ENCODE results near the gene KCNH5.

The KCNH5 gene

DNA sequence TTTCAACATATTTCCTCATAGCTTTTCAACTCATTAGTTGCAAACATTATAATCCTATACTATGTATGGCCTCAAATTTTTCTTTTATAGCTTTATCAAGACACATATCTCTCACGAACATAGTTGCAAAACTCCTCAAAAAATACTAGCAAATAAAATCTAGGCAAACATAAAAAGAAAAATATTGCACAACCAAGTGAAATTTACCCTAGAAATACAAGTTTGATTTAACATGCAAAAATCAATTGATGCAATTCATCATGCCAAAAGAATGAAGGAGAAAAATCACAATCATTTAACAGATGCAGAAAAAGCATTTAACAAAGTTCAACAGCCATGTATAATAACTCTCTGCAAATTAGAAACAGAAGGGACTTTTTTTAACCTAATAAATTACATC, 33.3 kb upstream of the KCNH5 start:
- no peaks in the 10 kb centered on the region; the same call in 1 of the 2 replicates for H3K9me3 ChIP-seq (ENCODE audit: low read length)
- H3K36me3 ChIP-seq (ENCODE audit: insufficient read depth, low read length): no peaks in the 10 kb centered on the region
- H3K4me2 ChIP-seq (ENCODE audit: low read length): no peak overlapping the region
- H3K4me1 ChIP-seq (ENCODE audit: insufficient read depth, low read length, severe bottlenecking): no peaks in the 10 kb centered on the region
- H3K9ac ChIP-seq (ENCODE audit: low read length): no peak overlapping the region
- no peaks in the 10 kb centered on the region for H3F3A ChIP-seq (ENCODE audit: insufficient read depth, low read length)
- H3K9me2 ChIP-seq (ENCODE audit: low read depth, low read length): no peaks in the 10 kb centered on the region
- H3K79me2 ChIP-seq (ENCODE audit: insufficient read depth, low read length): no peaks in the 10 kb centered on the region
- H3K27me3 ChIP-seq (ENCODE audit: insufficient read depth, low read length): no peaks in the 10 kb centered on the region
- no peak overlapping the region for H3K4me3 ChIP-seq (ENCODE audit: low read depth, low read length, poor library complexity, severe bottlenecking)
- no peak for TF ChIP-seq EZH2 (IDR thresholded peaks at IDR 0.05; ENCODE audit: borderline replicate concordance, low read length)
- TF ChIP-seq, protein P1, sequence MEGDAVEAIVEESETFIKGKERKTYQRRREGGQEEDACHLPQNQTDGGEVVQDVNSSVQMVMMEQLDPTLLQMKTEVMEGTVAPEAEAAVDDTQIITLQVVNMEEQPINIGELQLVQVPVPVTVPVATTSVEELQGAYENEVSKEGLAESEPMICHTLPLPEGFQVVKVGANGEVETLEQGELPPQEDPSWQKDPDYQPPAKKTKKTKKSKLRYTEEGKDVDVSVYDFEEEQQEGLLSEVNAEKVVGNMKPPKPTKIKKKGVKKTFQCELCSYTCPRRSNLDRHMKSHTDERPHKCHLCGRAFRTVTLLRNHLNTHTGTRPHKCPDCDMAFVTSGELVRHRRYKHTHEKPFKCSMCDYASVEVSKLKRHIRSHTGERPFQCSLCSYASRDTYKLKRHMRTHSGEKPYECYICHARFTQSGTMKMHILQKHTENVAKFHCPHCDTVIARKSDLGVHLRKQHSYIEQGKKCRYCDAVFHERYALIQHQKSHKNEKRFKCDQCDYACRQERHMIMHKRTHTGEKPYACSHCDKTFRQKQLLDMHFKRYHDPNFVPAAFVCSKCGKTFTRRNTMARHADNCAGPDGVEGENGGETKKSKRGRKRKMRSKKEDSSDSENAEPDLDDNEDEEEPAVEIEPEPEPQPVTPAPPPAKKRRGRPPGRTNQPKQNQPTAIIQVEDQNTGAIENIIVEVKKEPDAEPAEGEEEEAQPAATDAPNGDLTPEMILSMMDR (IDR thresholded peaks at IDR 0.05; ENCODE audit: low read length): no peak
- H3K27ac ChIP-seq (ENCODE audit: low read depth, low read length, poor library complexity, severe bottlenecking): no peak overlapping the region
- H2AFZ ChIP-seq (ENCODE audit: low read length): no peak overlapping the region
- no peaks in the 10 kb centered on the region for H4K20me1 ChIP-seq (ENCODE audit: insufficient read depth, low read length)

DNA sequence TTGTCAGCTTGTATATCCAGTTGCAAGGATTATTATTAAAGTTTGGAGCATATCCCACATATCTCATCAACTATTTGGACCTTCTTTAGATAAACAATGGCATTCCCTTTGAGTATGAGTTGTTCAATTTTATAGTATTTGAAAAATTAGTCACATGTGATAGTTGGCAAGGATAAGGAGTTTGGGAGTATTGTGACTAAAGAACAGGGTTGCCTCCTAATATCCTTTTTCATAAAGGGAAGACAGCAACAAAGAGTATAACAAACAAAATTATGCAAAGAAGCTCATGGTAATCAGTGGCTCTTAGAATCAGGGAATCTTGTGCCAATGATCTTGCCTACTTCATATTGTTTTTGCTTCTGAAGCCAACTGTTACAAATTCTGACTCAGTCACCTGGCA, 31.2 kb upstream of the KCNH5 start:
- H2AFZ ChIP-seq (ENCODE audit: low read length): no peak overlapping the region
- no peak overlapping the region for H3K27ac ChIP-seq (ENCODE audit: low read depth, low read length, poor library complexity, severe bottlenecking)
- no peaks in the 10 kb centered on the region for H3K9me3 ChIP-seq (ENCODE audit: low read length)
- no peaks in the 10 kb centered on the region for H3K27me3 ChIP-seq (ENCODE audit: insufficient read depth, low read length)
- H3K36me3 ChIP-seq (ENCODE audit: insufficient read depth, low read length): no peaks in the 10 kb centered on the region
- H3K9ac ChIP-seq (ENCODE audit: low read length): no peak overlapping the region
- no peaks in the 10 kb centered on the region for H3K4me1 ChIP-seq (ENCODE audit: insufficient read depth, low read length, severe bottlenecking)
- no peaks in the 10 kb centered on the region for H3K79me2 ChIP-seq (ENCODE audit: insufficient read depth, low read length)
- no peak overlapping the region for H3K4me2 ChIP-seq (ENCODE audit: low read length)
- H3K9me2 ChIP-seq (ENCODE audit: low read depth, low read length): no peaks in the 10 kb centered on the region
- H3F3A ChIP-seq (ENCODE audit: insufficient read depth, low read length): no peaks in the 10 kb centered on the region
- H4K20me1 ChIP-seq (ENCODE audit: insufficient read depth, low read length): no peaks in the 10 kb centered on the region
- H3K4me3 ChIP-seq (ENCODE audit: low read depth, low read length, poor library complexity, severe bottlenecking): no peak overlapping the region
- TF ChIP-seq, protein P1 (IDR thresholded peaks at IDR 0.05; ENCODE audit: low read length): no peak
- TF ChIP-seq EZH2 (IDR thresholded peaks at IDR 0.05; ENCODE audit: borderline replicate concordance, low read length): no peak

DNA sequence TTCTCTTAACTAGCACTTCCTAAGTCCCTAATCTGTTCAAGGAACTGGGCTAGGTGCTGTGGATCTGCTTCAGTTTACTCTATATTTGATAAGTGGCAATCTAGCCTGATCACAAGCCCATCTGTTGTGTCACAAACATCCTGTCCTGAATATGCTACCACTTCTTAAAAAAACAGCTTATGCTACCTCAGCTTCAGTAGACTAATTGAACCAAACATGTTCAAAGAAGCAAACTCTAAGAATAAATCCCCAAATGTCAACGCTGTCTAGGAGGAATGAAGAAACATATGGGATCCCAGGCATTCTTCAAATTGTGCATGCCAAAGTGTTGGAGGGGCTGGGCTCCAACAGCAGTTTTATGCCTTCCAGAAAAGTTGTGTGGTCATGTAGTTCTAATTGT, 10.4 kb upstream of the KCNH5 start:
- no peak for TF ChIP-seq EZH2 (IDR thresholded peaks at IDR 0.05; ENCODE audit: borderline replicate concordance, low read length)
- TF ChIP-seq, protein P1 (IDR thresholded peaks at IDR 0.05; ENCODE audit: low read length): no peak
- Histone ChIP-seq H3K79me2 (ENCODE audit: insufficient read depth, low read length) (no peaks in the 10 kb centered on the region), H3K4me3 (ENCODE audit: low read depth, low read length, poor library complexity, severe bottlenecking) (no peak overlapping the region), H2AFZ (ENCODE audit: low read length) (no peak overlapping the region), H3F3A (ENCODE audit: insufficient read depth, low read length) (no peaks in the 10 kb centered on the region), H3K9ac (ENCODE audit: low read length) (no peak overlapping the region), H3K9me3 (ENCODE audit: low read length) (no peaks in the 10 kb centered on the region), H4K20me1 (ENCODE audit: insufficient read depth, low read length) (no peaks in the 10 kb centered on the region), H3K4me2 (ENCODE audit: low read length) (no peak overlapping the region), H3K9me2 (ENCODE audit: low read depth, low read length) (no peaks in the 10 kb centered on the region), H3K36me3 (ENCODE audit: insufficient read depth, low read length) (no peaks in the 10 kb centered on the region), H3K27ac (ENCODE audit: low read depth, low read length, poor library complexity, severe bottlenecking) (no peak overlapping the region), H3K4me1 (ENCODE audit: insufficient read depth, low read length, severe bottlenecking) (no peaks in the 10 kb centered on the region), H3K27me3 (ENCODE audit: insufficient read depth, low read length) (no peaks in the 10 kb centered on the region)
